SK-N-SH treated with all-trans-retinoic acid at 6 μM for 48 hours (cell line): ENCODE results near the gene TRPC5OS.

ENCODE experiments used
- ATAC-seq: fragments of 200-7000 bp; cut with Tn5 transposase; 3 replicates; pipeline ENCODE4 v1.9.1; 2020; ENCODE audit warnings: mild to moderate bottlenecking, moderate library complexity
- ARNTL ChIP-seq: fragments of 450-650 bp; formaldehyde crosslinking; IDR thresholded peaks from 2 replicates; pipeline ENCODE4 v1.5.0; 2020; ENCODE audit warnings: low read depth, mild to moderate bottlenecking, moderate library complexity, borderline replicate concordance
- BACH2 ChIP-seq: fragments of 250-450 bp; sonication (Bioruptor Pico); IDR thresholded peaks from 2 replicates; pipeline ENCODE4 v1.9.0; 2021; ENCODE audit warnings: mild to moderate bottlenecking, borderline replicate concordance
- CREB5 ChIP-seq: fragments of 250-450 bp; sonication (Bioruptor Pico); IDR thresholded peaks from 2 replicates; pipeline ENCODE4 v1.5.1; 2020; ENCODE audit warnings: low read depth, mild to moderate bottlenecking, moderate library complexity
- CSDC2 ChIP-seq: fragments of 250-450 bp; sonication (Bioruptor Pico); IDR thresholded peaks from 2 replicates; pipeline ENCODE4 v1.5.0; 2020; ENCODE audit warnings: mild to moderate bottlenecking, moderate library complexity
- CSRNP3 ChIP-seq: fragments of 250-450 bp; sonication (Bioruptor Pico); IDR thresholded peaks from 2 replicates; pipeline ENCODE4 v1.5.1; 2021; ENCODE audit warnings: mild to moderate bottlenecking, moderate library complexity
- ESRRG ChIP-seq: fragments of 250-450 bp; sonication (Bioruptor Pico); IDR thresholded peaks from 2 replicates; pipeline ENCODE4 v1.6.1; 2021; ENCODE audit warnings: mild to moderate bottlenecking
- GLIS3 ChIP-seq: fragments of 250-450 bp; sonication (Bioruptor Pico); IDR thresholded peaks from 2 replicates; pipeline ENCODE4 v1.5.0; 2020; ENCODE audit warnings: mild to moderate bottlenecking, moderate library complexity
- ISL1 ChIP-seq: fragments of 250-450 bp; sonication (Bioruptor Pico); IDR thresholded peaks from 2 replicates; pipeline ENCODE4 v2.1.2; 2022; ENCODE audit warnings: mild to moderate bottlenecking, moderate library complexity
- OSR1 ChIP-seq: fragments of 250-450 bp; sonication (Bioruptor Pico); IDR thresholded peaks from 2 replicates; pipeline ENCODE4 v1.8.0; 2022; ENCODE audit warnings: moderate library complexity, mild to moderate bottlenecking, inconsistent platforms
- PATZ1 ChIP-seq: fragments of 250-450 bp; sonication (Bioruptor Pico); IDR thresholded peaks from 2 replicates; pipeline ENCODE4 v1.8.0; 2020; ENCODE audit warnings: mild to moderate bottlenecking, moderate library complexity, borderline replicate concordance
- RARB ChIP-seq: fragments of 250-450 bp; sonication (Bioruptor Pico); IDR thresholded peaks from 2 replicates; pipeline ENCODE4 v1.8.0; 2021; ENCODE audit warnings: mild to moderate bottlenecking, moderate library complexity
- SNAI2 ChIP-seq: fragments of 250-450 bp; sonication (Bioruptor Pico); IDR thresholded peaks from 2 replicates; pipeline ENCODE4 v1.5.0; 2020; ENCODE audit warnings: mild to moderate bottlenecking, moderate library complexity
- TCF4 ChIP-seq: fragments of 250-450 bp; sonication (Bioruptor Pico); IDR thresholded peaks from 2 replicates; pipeline ENCODE4 v1.8.0; 2021; ENCODE audit warnings: mild to moderate bottlenecking, moderate library complexity, borderline replicate concordance
- TOX ChIP-seq: fragments of 250-450 bp; sonication (Bioruptor Pico); IDR thresholded peaks from 2 replicates; pipeline ENCODE4 v1.8.0; 2021; ENCODE audit warnings: mild to moderate bottlenecking, moderate library complexity, borderline replicate concordance
- TSHZ2 ChIP-seq: fragments of 250-450 bp; sonication (Bioruptor Pico); IDR thresholded peaks from 2 replicates; pipeline ENCODE4 v1.5.0; 2020; ENCODE audit warnings: mild to moderate bottlenecking, moderate library complexity
- ZC3H10 ChIP-seq: fragments of 250-450 bp; sonication (Bioruptor Pico); IDR thresholded peaks from 2 replicates; pipeline ENCODE4 v1.5.1; 2021; ENCODE audit warnings: mild to moderate bottlenecking, moderate library complexity
- ZFP3 ChIP-seq: fragments of 250-450 bp; sonication (Bioruptor Pico); IDR thresholded peaks from 2 replicates; pipeline ENCODE4 v1.5.0; 2020; ENCODE audit warnings: mild to moderate bottlenecking, moderate library complexity
- ZFP30 ChIP-seq: fragments of 450-650 bp; formaldehyde crosslinking; IDR thresholded peaks from 2 replicates; pipeline ENCODE4 v1.5.0; 2022; ENCODE audit warnings: mild to moderate bottlenecking, moderate library complexity
- ZNF565 ChIP-seq: fragments of 450-650 bp; formaldehyde crosslinking; conservative IDR thresholded peaks from 2 replicates; pipeline ENCODE4 v1.5.0; 2020; ENCODE audit warnings: low read depth, mild to moderate bottlenecking, moderate library complexity
- ZNF70 ChIP-seq: fragments of 450-650 bp; formaldehyde crosslinking; IDR thresholded peaks from 2 replicates; pipeline ENCODE4 v1.5.0; 2020; ENCODE audit warnings: mild to moderate bottlenecking, moderate library complexity
- ZNF8 ChIP-seq: fragments of 450-650 bp; formaldehyde crosslinking; IDR thresholded peaks from 2 replicates; pipeline ENCODE4 v1.5.0; 2020; ENCODE audit warnings: mild to moderate bottlenecking, moderate library complexity

TRPC5OS gene

GRCh38 chrX:111914398-111915090 lies 38.6 kb downstream of the TRPC5OS start:
- TF ChIP-seq TCF4 (CRISPR knock-in tag) (no peak), ARNTL (CRISPR knock-in tag) (no peak), CSRNP3 (CRISPR knock-in tag) (no peak), SNAI2 (CRISPR knock-in tag) (no peak), GLIS3 (CRISPR knock-in tag) (no peak)
- TF ChIP-seq, all 23 proteins: peak for 0
- no peak for ATAC-seq

GRCh38 chrX:111917591-111917990 lies 41.6 kb downstream of the TRPC5OS start:
- TF ChIP-seq ISL1 (CRISPR knock-in tag) (no peak), ZNF8 (CRISPR knock-in tag) (no peak), BACH2 (CRISPR knock-in tag) (no peak), PATZ1 (CRISPR knock-in tag) (no peak), ZNF565 (CRISPR knock-in tag) (no peak), ZFP30 (CRISPR knock-in tag) (no peak), ESRRG (CRISPR knock-in tag) (no peak), ZNF70 (CRISPR knock-in tag) (no peak), TCF4 (CRISPR knock-in tag) (no peak), TOX (no peak), SNAI2 (CRISPR knock-in tag) (no peak), RARB (CRISPR knock-in tag) (no peak), CREB5 (no peak)

GRCh38 chrX:111928456-111928855 lies 52.5 kb downstream of the TRPC5OS start:
- TF ChIP-seq TCF4 (CRISPR knock-in tag) (no peak), BACH2 (CRISPR knock-in tag) (no peak), RARB (CRISPR knock-in tag) (no peak), ARNTL (CRISPR knock-in tag) (no peak), ZC3H10 (no peak), TOX (no peak), ZFP30 (CRISPR knock-in tag) (no peak), CSDC2 (CRISPR knock-in tag) (no peak), CREB5 (no peak), ISL1 (CRISPR knock-in tag) (no peak), TSHZ2 (no peak), SNAI2 (CRISPR knock-in tag) (no peak), PATZ1 (CRISPR knock-in tag) (no peak), ZFP3 (CRISPR knock-in tag) (no peak), ZNF565 (CRISPR knock-in tag) (no peak), GLIS3 (CRISPR knock-in tag) (no peak), ZNF70 (CRISPR knock-in tag) (no peak), OSR1 (CRISPR knock-in tag) (no peak)
- no peak for ATAC-seq

More at GRCh38 chrX:111917591-111917990, 41.6 kb downstream of the TRPC5OS start:
- no peak for ATAC-seq
